Endometrial microvascular endothelial cells (primary cell): ENCODE results near the gene NELL1. TPM values are rescaled to one million over a fixed set of nuclear protein-coding genes. Genes with fewer than 3 reads are reported as not detected.

Source experiments
- in situ Hi-C: cut with HindIII; loops from 2 replicates; pipeline ENCODE4 v1.10.0; 2017; ENCODE audit warnings: low sequenced_read_pairs, low pct_unique_long_range_greater_than_20kb; ENCODE audit errors: inconsistent ontology term
- total RNA-seq: library from RNA; depleted of rRNA; stranded (reverse); fragments of >200 nt; gene quantifications from one replicate; pipeline ENCODE4 v1.2.3, GENCODE V29; 2015; ENCODE audit errors: inconsistent ontology term

The NELL1 gene
- total RNA-seq, 1 donor from 2014 or later: not detected

DNA sequence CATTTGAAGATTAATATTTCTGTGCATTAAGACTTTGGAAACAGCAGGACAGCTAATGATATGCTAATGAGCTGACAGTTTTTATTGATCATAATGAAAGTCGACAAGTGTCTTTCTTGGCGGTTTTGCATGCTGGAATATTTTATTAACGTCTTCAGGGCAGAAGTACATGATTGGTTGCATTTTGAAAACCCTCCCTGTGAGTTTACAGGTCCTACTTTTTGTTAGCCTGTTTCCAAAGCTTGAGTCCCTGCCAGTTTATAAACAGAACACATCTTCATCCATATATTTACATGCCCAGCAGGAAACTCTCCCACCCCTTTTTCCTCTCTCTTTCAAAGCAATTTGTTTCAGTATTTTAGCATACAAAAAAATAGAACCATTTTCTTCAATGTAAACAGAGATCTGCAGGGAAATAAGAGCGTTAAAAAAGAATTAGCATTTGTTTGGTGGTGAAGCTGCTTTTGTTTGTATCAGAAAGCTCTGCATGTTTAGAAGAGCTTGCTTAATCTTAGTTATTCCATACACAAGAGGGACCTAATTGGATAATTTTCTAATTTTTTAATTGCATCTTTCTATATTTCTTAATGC lies 243.6 kb downstream of the NELL1 start:
- in situ Hi-C loops: no loop called here

- in situ Hi-C loops: no loop called here
Measured at GRCh38 chr11:20917306-20917705, 247.9 kb downstream of the NELL1 start.

DNA sequence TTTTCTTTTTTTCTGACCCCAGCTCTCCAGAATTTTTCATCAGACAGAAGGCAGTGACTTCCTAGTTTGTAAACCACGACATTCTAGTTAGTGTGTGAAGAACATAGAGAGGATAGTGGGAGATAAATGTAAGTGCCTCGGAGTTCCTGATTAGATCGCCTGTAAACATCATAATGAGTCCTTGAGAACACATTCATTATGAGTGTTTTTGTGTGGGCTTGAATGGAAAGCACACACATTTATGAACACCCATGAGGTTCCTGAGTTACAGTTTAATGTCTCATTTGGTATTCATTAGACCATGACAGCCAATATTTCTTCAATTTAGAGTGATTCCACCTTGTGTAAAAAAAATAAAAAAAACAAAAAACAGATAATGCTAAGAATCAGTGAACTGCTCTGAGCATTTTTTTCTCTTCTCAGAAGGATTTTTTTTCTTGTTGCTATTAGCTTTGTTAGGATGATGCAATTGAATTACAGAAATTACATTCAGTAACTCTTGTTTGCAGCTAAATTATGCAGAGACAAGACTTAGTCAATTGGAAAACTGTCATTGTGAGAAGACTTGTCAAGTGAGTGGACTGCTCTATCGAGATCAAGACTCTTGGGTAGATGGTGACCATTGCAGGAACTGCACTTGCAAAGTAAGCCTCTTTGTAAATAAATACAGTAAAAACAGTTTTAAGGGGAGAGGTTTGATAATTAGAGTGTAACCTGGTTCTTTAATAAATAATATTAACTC lies 257.6 kb downstream of the NELL1 start:
- in situ Hi-C loops: no loop called here

GRCh38 chr11:20931029-20931428 lies 261.6 kb downstream of the NELL1 start:
- in situ Hi-C loops: no loop called here

DNA sequence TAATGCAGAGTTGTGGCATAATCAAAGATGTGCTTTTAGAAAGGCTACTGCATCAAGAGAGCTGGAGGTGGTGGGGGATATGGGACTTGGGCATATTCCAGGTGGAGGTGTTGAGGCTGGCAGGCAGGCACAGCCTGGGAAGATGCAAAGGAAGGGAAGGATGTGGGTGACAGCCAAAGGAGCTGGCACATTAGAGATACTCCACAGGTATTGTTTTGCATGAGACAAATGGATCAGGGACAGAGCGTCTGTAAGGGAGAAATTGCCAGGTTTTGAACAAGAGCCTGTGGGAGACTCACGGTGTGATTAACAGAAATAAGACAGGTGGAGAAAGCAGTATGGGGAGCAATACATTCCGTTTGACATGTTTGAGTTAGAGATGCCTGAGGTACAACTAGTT lies 263.7 kb downstream of the NELL1 start:
- in situ Hi-C loops: no loop called here

DNA sequence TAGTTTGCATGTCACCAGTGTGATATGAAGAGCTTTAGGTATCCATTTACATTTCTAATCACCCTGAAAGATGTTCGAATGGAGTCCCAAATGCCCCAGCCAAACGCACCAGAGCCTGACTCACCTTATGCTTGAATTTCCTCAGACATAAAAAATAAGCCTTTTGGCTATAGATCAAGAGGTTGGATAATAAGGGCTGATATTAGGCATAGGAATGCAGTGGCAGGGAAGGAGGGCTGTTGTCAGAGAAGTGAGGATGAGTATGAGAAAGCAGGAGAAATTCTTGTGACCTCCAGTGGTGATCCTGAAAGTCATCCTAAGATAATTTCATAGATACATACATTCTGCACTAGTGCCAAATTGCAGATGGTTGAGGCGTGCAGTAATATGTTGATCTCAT lies 264.6 kb downstream of the NELL1 start:
- in situ Hi-C loops: no loop called here

DNA sequence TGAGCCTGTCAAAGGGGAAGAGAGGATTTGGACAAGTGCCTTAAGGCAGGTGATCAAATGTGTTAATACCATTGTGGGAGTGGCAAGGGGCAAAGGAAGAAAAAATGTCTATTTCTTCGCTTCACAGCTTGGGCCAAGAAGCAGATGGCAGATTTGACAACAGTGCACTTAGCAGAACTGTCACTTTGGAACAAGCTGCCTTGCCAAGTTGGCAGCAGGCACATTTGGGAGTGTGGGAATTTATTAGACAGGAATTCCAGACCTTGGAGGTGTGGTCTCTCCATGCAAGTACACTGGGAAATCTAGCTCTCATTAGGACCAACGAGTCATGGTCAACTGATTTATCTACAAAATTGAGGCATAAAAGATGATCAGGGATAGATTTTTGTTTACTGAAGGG lies 265.1 kb downstream of the NELL1 start:
- in situ Hi-C loops: no loop called here

DNA sequence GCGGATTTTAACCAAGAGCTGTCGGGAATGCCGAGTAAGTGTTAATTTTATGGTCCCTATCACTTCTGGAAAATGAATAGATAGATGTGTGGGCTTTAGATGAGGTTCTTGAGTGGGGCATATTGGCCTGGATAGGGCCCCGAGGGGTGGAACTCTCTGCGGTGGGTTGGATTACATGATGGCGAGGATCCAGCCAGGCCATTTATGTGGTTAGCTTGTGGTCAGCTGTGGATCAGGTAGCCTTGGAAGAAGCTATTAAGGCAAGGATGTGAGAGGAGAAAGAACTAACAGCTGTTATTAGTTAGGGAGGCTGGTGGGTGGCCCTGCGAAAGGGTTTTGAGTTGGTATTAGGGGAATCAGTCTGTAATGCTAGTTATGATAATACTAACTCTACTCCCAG lies 268.4 kb downstream of the NELL1 start:
- in situ Hi-C loops: no loop called here

- in situ Hi-C loops: no loop called here
Measured at GRCh38 chr11:20949585-20949984, 280.2 kb downstream of the NELL1 start.

GRCh38 chr11:20962581-20962980 lies 293.2 kb downstream of the NELL1 start:
- in situ Hi-C loops: no loop called here

DNA sequence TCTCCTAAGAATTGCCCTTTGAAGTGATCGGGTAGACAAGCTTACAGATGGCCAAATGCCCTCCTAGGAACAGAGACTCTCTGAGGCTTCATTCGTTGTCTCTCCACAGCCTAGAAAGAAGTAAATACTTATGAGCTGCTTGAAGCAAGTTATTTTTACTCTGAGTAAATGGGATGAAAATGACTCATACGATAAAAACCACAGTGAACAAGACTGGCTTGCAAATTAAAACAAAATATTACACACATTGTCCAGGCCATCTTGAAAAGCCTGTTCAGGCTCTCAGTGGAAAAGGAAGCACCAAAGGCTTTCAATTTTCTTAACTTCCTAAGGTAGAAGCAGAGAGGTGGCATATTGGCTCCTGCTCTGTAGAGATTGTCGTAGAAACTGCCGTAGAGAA lies 294.2 kb downstream of the NELL1 start:
- in situ Hi-C loops: no loop called here

DNA sequence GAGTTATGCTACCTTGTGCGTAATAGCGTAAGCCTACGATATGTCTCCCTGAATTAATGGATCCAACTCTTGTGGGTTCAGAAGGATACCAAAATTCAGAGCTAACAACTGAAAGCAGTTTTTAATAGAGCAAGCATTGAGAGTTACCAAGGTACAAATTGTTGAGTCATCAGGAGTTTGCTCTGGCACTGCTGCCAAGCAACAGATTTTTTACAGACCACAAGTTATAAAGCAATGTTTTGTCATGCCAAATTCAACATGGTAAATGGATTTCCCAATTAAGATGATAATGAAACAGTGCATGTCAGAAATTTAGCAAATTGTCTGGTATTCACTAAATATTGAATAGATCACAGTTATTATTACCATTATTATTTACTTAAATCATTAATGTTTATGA lies 295.6 kb downstream of the NELL1 start:
- in situ Hi-C loops: no loop called here

DNA sequence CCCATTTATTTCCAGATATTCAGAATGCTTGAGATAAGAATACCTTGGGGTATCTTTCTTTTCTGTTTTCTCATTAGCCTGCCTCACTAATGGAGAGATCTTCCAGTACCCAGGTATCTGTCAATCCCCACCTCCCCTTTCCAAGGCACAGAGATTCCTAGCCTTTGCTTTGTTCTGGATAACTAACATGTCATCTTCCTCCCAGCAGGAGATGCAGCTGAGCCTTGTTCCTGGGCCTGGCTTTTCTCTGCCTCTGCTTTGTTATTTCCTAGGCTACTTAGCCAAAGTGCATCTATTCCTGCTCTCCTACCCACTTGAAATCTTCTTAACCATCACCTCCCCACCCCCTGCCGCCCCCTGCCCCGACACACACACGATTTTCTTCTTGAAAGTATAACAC lies 297.1 kb downstream of the NELL1 start:
- in situ Hi-C loops: no loop called here

GRCh38 chr11:20973940-20974559 lies 304.7 kb downstream of the NELL1 start:
- in situ Hi-C loops: no loop called here

DNA sequence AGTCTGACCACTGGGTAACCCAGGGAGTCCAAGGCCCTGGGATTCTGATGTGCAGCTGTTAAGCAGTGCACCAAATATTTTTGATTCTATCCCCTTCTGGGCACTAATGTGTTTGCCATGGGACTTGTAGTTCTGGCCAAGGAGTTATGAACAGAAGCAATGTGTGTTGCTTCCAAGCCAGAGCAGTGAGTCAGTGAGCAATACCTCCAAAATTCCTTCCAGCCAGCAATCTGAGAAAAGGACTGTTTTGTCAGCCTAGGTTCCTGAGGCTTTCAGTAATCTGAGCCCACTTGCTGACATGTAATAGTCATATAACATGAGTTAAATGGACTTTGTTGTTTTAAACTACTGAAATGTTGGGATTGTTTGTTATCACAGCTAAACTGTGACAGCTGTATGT lies 311.4 kb downstream of the NELL1 start:
- in situ Hi-C loops: no loop called here

DNA sequence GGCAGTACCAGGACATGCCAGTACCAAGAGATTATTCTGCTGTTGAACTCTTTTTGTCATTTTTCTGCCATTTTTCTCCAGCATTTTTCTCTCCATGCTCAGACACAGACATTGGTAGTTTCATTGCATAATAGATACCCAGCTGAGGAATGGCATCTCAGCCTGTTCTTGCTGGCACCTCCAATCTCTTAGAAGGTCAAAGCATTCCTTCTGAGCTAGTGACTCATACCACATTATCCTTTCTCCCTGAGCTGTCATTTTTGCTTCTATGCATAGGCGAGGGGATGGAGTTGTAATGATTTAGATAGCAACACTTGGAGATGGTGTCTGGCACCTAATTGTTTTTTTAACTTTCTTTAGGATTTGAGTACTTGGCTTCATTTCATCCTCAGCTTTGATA lies 321.1 kb downstream of the NELL1 start:
- in situ Hi-C loops: no loop called here

GRCh38 chr11:20991471-20991870 lies 322.1 kb downstream of the NELL1 start:
- in situ Hi-C loops: no loop called here

GRCh38 chr11:21007297-21007696 lies 337.9 kb downstream of the NELL1 start:
- in situ Hi-C loops: no loop called here

GRCh38 chr11:21018248-21018647 lies 348.9 kb downstream of the NELL1 start:
- in situ Hi-C loops: no loop called here

DNA sequence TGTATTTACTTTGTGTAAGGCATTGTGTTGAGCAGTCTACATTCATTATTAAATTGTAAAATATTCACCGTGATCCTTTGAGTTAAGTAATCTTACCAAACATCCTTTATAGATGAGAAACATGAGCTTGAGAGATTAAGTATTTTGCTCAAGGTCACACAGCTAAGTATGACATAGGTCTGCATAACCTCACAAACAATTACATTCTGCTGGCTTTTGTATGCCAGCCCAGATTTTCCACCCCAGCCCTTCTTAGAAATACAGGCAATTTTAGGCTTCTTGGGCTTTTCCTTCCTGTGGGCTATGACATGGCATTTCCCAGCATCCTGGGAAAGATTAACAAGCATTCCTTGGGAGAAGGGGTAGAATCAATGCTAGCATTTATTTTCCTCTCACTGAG lies 357.3 kb downstream of the NELL1 start:
- in situ Hi-C loops: no loop called here
